Breast epithelium (tissue), 4 donors: ENCODE data around the gene PTGS2. TPM values are rescaled to one million over a fixed set of nuclear protein-coding genes. Genes with fewer than 3 reads are reported as not detected.
"Not testable (repeated sequence)": the region's sequence is repeated elsewhere in the genome, so short reads cannot be mapped to it uniquely, and the experiment has no call there.

Experiments
- DNase-seq, 2 donors: peaks; one replicate each; pipeline ENCODE4 v3.0.0-alpha.2; 2019; ENCODE audit warnings: low spot score in 2 of 2
- H3K27ac ChIP-seq, 2 donors: fragments of 200-600 bp; sonication (generic) in 1 of 2; one replicate each; pipeline ENCODE4 v1.5.1; 2016 to 2019; ENCODE audit warnings: mild to moderate bottlenecking in 1 of 2
- H3K27me3 ChIP-seq, 2 donors: fragments of 200-600 bp; sonication (generic) in 1 of 2; one replicate each; pipeline versions ENCODE4 v1.5.1 to v1.6.0; 2017 to 2019; ENCODE audit warnings: control low read depth in 1 of 2, mild to moderate bottlenecking in 1 of 2
- H3K36me3 ChIP-seq: fragments of 200-600 bp; one replicate; pipeline ENCODE4 v1.5.1; 2019
- H3K4me1 ChIP-seq, 2 donors: fragments of 200-600 bp; sonication (generic); one replicate each; pipeline ENCODE4 v1.5.1; 2016 to 2019; ENCODE audit warnings: control low read depth in 1 of 2
- H3K4me3 ChIP-seq, 3 donors: fragments of 200-600 bp; sonication (generic); 1 replicate in 2 of 3; 2 replicates in 1 of 3; pipeline ENCODE4 v1.5.1; 2016 to 2019; ENCODE audit warnings: mild to moderate bottlenecking in 3 of 3, moderate library complexity in 2 of 3
- H3K9me3 ChIP-seq, 2 donors: fragments of 200-600 bp; sonication (generic) in 1 of 2; one replicate each; pipeline ENCODE4 v1.5.1; 2016 to 2019; ENCODE audit warnings: control low read depth in 1 of 2
- CTCF ChIP-seq, 3 donors: fragments of 450-650 bp; IDR thresholded peaks; one replicate each; pipeline ENCODE4 v1.5.1; 2016 to 2017; ENCODE audit warnings: antibody characterized with exemption in 3 of 3, mild to moderate bottlenecking in 3 of 3, moderate library complexity in 3 of 3
- POLR2A ChIP-seq: fragments of 450-650 bp; IDR thresholded peaks from one replicate; pipeline ENCODE4 v1.6.1; 2016; ENCODE audit warnings: antibody characterized with exemption, mild to moderate bottlenecking, moderate library complexity
- POLR2AphosphoS5 ChIP-seq, 3 donors: sonication (generic); formaldehyde crosslinking; IDR thresholded peaks; one replicate each; pipeline ENCODE4 v1.6.1; 2017; ENCODE audit warnings: antibody characterized with exemption in 3 of 3
- intact Hi-C: fragments of 100-400 bp; cut with DNase I; formaldehyde crosslinking; loops from one replicate; pipeline ENCODE4 v1.15.1; 2023; ENCODE audit warnings: low total_unique reads
- total RNA-seq, 3 donors: library from RNA; depleted of rRNA; stranded (reverse); fragments of >200 nt; gene quantifications; one replicate each; pipeline ENCODE4 v1.1.0, GENCODE V29; 2016

Gene PTGS2
- total RNA-seq, 3 donors from 2014 or later = 1.3 to 7.6 (median 1.6) TPM

- intact Hi-C loops = no loop called here
- no peak for DNase-seq
- Histone ChIP-seq H3K36me3 (no peaks in the 10 kb centered on the region), H3K4me3 (no peak overlapping the region), H3K27ac (no peak overlapping the region), H3K4me1 (no peaks in the 10 kb centered on the region), H3K9me3 (no peaks in the 10 kb centered on the region), H3K27me3 (no peaks in the 10 kb centered on the region)
- TF ChIP-seq POLR2AphosphoS5 (IDR thresholded peaks at IDR 0.05) (no peak), CTCF (IDR thresholded peaks at IDR 0.05) (no peak), POLR2A (no peak)
Observed at GRCh38 chr1:186653312-186653711, 26.9 kb downstream of the PTGS2 start.

GRCh38 chr1:186648613-186649012 is 31.6 kb downstream of the PTGS2 start:
- intact Hi-C loops = no loop called here
- no peak for TF ChIP-seq POLR2AphosphoS5 (IDR thresholded peaks at IDR 0.05)
- no peak for TF ChIP-seq CTCF (IDR thresholded peaks at IDR 0.05)
- TF ChIP-seq POLR2A = no peak
- H3K9me3 ChIP-seq = no peaks in the 10 kb centered on the region
- no peaks in the 10 kb centered on the region for H3K36me3 ChIP-seq
- DNase-seq = no peak
- no peak overlapping the region for H3K27ac ChIP-seq
- H3K4me1 ChIP-seq = no peaks in the 10 kb centered on the region
- H3K4me3 ChIP-seq = no peak overlapping the region
- H3K27me3 ChIP-seq = no peaks in the 10 kb centered on the region

- intact Hi-C loops, H3K27ac ChIP-seq, H3K36me3 ChIP-seq, H3K4me3 ChIP-seq, H3K27me3 ChIP-seq, DNase-seq, H3K4me1 ChIP-seq, H3K9me3 ChIP-seq: not testable (repeated sequence)
Observed at GRCh38 chr1:186647985-186648384, 32.2 kb downstream of the PTGS2 start.

- Histone ChIP-seq H3K4me1 (no peaks in the 10 kb centered on the region), H3K27ac (no peak overlapping the region), H3K9me3 (no peaks in the 10 kb centered on the region), H3K27me3 (no peaks in the 10 kb centered on the region), H3K36me3 (no peaks in the 10 kb centered on the region), H3K4me3 (no peak overlapping the region)
- intact Hi-C loops = no loop called here
- DNase-seq = no peak
- TF ChIP-seq CTCF (IDR thresholded peaks at IDR 0.05) = no peak
- TF ChIP-seq POLR2AphosphoS5 (IDR thresholded peaks at IDR 0.05) = no peak
- no peak for TF ChIP-seq POLR2A
Observed at GRCh38 chr1:186643614-186644013, 36.6 kb downstream of the PTGS2 start.

- H3K36me3 ChIP-seq, H3K4me1 ChIP-seq, H3K27me3 ChIP-seq, intact Hi-C loops, H3K9me3 ChIP-seq, DNase-seq, H3K4me3 ChIP-seq, H3K27ac ChIP-seq: not testable (repeated sequence)
Observed at GRCh38 chr1:186637567-186637966, 42.7 kb downstream of the PTGS2 start.

GRCh38 chr1:186636786-186637185 is 43.4 kb downstream of the PTGS2 start:
- Histone ChIP-seq H3K36me3 (no peaks in the 10 kb centered on the region), H3K4me3 (no peak overlapping the region), H3K9me3 (no peaks in the 10 kb centered on the region), H3K27ac (no peak overlapping the region), H3K4me1 (no peaks in the 10 kb centered on the region), H3K27me3 (no peaks in the 10 kb centered on the region)
- no peak for DNase-seq
- intact Hi-C loops = no loop called here
- TF ChIP-seq CTCF (IDR thresholded peaks at IDR 0.05) (no peak), POLR2AphosphoS5 (IDR thresholded peaks at IDR 0.05) (no peak), POLR2A (no peak)
